K562 (cell line): ENCODE data around the gene CD55. TPM values are rescaled to one million over a fixed set of nuclear protein-coding genes. Genes with fewer than 3 reads are reported as not detected.

Experiments used
- ARID1B ChIP-seq: fragments of 450-650 bp; IDR thresholded peaks from 2 replicates; pipeline ENCODE4 v1.6.1; 2016; ENCODE audit warnings: antibody characterized with exemption, mild to moderate bottlenecking, inconsistent platforms
- ARNT ChIP-seq, 2 experiments: fragments of 450-650 bp; IDR thresholded peaks; 2 replicates each; pipeline ENCODE4 v1.6.1; 2016; ENCODE audit warnings: mild to moderate bottlenecking in 1 of 2
- BRF1 ChIP-seq: IDR thresholded peaks from 3 replicates; pipeline ENCODE4 v1.6.1; 2011; ENCODE audit warnings: borderline replicate concordance, mild to moderate bottlenecking; ENCODE audit not compliant: insufficient read length; ENCODE audit errors: extremely low read depth
- EP300 ChIP-seq: IDR thresholded peaks from 2 replicates; pipeline ENCODE4 v1.6.1; 2012; ENCODE audit warnings: low read length, improper control_type of control experiment
- EWSR1 ChIP-seq: fragments of 450-650 bp; IDR thresholded peaks from 2 replicates; pipeline ENCODE4 v1.6.1; 2018; ENCODE audit warnings: borderline replicate concordance, mild to moderate bottlenecking, low read depth, moderate library complexity; ENCODE audit not compliant: partially characterized antibody
- FIP1L1 ChIP-seq: fragments of 200-400 bp; formaldehyde crosslinking; IDR thresholded peaks from 2 replicates; pipeline ENCODE4 v1.6.1; 2018; ENCODE audit warnings: mild to moderate bottlenecking, low read depth, low read length; ENCODE audit not compliant: poor library complexity, severe bottlenecking
- GTF2E2 ChIP-seq: fragments of 200-800 bp; sonication (Bioruptor generic); IDR thresholded peaks from 2 replicates; pipeline ENCODE4 v1.6.1; 2016; ENCODE audit warnings: missing genetic modification characterization, missing compliant biosample characterization
- MAZ ChIP-seq, 2 experiments: fragments of 450-650 bp in 1 of 2; sonication (generic) in 1 of 2; formaldehyde crosslinking; IDR thresholded peaks in 1 of 2; conservative IDR thresholded peaks in 1 of 2; 2 replicates each; pipeline versions ENCODE4 v1.4.0 to v1.5.0; 2020; ENCODE audit warnings: mild to moderate bottlenecking in 1 of 2, missing genetic modification reagents in 1 of 2
- MEF2D ChIP-seq: conservative IDR thresholded peaks from 2 replicates; pipeline ENCODE4 v1.6.1; 2016; ENCODE audit warnings: low read depth, missing genetic modification characterization, missing compliant biosample characterization
- NEUROD1 ChIP-seq: fragments of 150-350 bp; IDR thresholded peaks from 2 replicates; pipeline ENCODE4 v1.6.1; 2014; ENCODE audit warnings: borderline replicate concordance, low read length, low read depth; ENCODE audit not compliant: partially characterized antibody
- NFXL1 ChIP-seq: fragments of 450-650 bp; formaldehyde crosslinking; IDR thresholded peaks from 2 replicates; pipeline ENCODE4 v1.4.0; 2021; ENCODE audit warnings: mild to moderate bottlenecking
- NR3C1 ChIP-seq: sonication (generic); formaldehyde crosslinking; IDR thresholded peaks from 2 replicates; pipeline ENCODE4 v1.8.1; 2022; ENCODE audit warnings: missing genetic modification reagents
- PHF21A ChIP-seq: fragments of 450-650 bp; IDR thresholded peaks from 2 replicates; pipeline ENCODE4 v1.6.1; 2017; ENCODE audit warnings: low read depth, borderline replicate concordance
- RAD21 ChIP-seq, 2 experiments: fragments of 250-450 bp in 1 of 2; fragments of 450-650 bp in 1 of 2; sonication (Bioruptor Pico) in 1 of 2; formaldehyde crosslinking in 1 of 2; IDR thresholded peaks in 1 of 2; conservative IDR thresholded peaks in 1 of 2; 2 replicates each; pipeline versions ENCODE4 v1.4.0 to v1.8.0; 2020 to 2022; ENCODE audit warnings: mild to moderate bottlenecking in 2 of 2, moderate library complexity in 1 of 2
- SMAD1 ChIP-seq: fragments of 150-350 bp; IDR thresholded peaks from 2 replicates; pipeline ENCODE4 v1.6.1; 2014; ENCODE audit warnings: low read length, low read depth; ENCODE audit not compliant: partially characterized antibody
- STAT6 ChIP-seq: sonication (generic); formaldehyde crosslinking; IDR thresholded peaks from 2 replicates; pipeline ENCODE4 v1.8.1; 2023; ENCODE audit warnings: mild to moderate bottlenecking, missing genetic modification reagents
- TFE3 ChIP-seq: fragments of 450-650 bp; formaldehyde crosslinking; IDR thresholded peaks from 2 replicates; pipeline ENCODE4 v1.4.0; 2020; ENCODE audit warnings: mild to moderate bottlenecking, mixed read lengths
- USF1 ChIP-seq: sonication (generic); formaldehyde crosslinking; IDR thresholded peaks from 2 replicates; pipeline ENCODE4 v1.9.0; 2022; ENCODE audit warnings: mild to moderate bottlenecking, missing genetic modification reagents
- XRCC4 ChIP-seq: IDR thresholded peaks from one replicate; pipeline ENCODE4 v1.6.1; 2011; ENCODE audit not compliant: insufficient read depth, insufficient read length; ENCODE audit errors: extremely low read depth
- ZBTB8A ChIP-seq: fragments of 450-650 bp; IDR thresholded peaks from 2 replicates; pipeline ENCODE4 v1.6.1; 2018; ENCODE audit warnings: mild to moderate bottlenecking, moderate library complexity; ENCODE audit not compliant: partially characterized antibody
- ZFP30 ChIP-seq: fragments of 250-450 bp; sonication (Bioruptor Pico); IDR thresholded peaks from 2 replicates; pipeline ENCODE4 v1.8.0; 2022; ENCODE audit warnings: moderate library complexity, mild to moderate bottlenecking, inconsistent platforms, borderline replicate concordance
- ZFX ChIP-seq: sonication (generic); formaldehyde crosslinking; IDR thresholded peaks from 2 replicates; pipeline ENCODE4 v1.8.0; 2022; ENCODE audit warnings: mild to moderate bottlenecking, missing genetic modification reagents, moderate library complexity
- ZNF12 ChIP-seq: sonication (generic); formaldehyde crosslinking; IDR thresholded peaks from 2 replicates; pipeline ENCODE4 v1.4.0; 2020; ENCODE audit warnings: mild to moderate bottlenecking, missing genetic modification reagents
- ZNF212 ChIP-seq: fragments of 450-650 bp; formaldehyde crosslinking; IDR thresholded peaks from 2 replicates; pipeline ENCODE4 v1.4.0; 2020; ENCODE audit warnings: mild to moderate bottlenecking
- ZNF778 ChIP-seq: fragments of 450-650 bp; formaldehyde crosslinking; IDR thresholded peaks from 2 replicates; pipeline ENCODE4 v1.4.0; 2020; ENCODE audit warnings: mild to moderate bottlenecking, moderate library complexity
- polyA plus RNA-seq, 8 experiments: library from polyadenylated mRNA; depleted of rRNA in 4 of 8; stranded (reverse) in 5 of 8; unstranded in 3 of 8; fragments of >200 nt; fragmentation: Nextera tagmentation in 2 of 8; fragmentation: Illumina TruSeq in 1 of 8; extraction: Ambion mirVana in 2 of 8; extraction: Trizol in 1 of 8; gene quantifications; 2 replicates each; pipeline versions ENCODE4 v1.2.1 to v1.2.3, GENCODE V29; 2011 to 2014; ENCODE audit warnings: inconsistent platforms in 1 of 8, missing spikeins in 1 of 8
- total RNA-seq, 7 experiments: library from RNA; depleted of rRNA in 6 of 7; stranded (reverse); fragments of >200 nt in 6 of 7; fragmentation: Illumina TruSeq in 2 of 7; extraction: Trizol in 2 of 7; gene quantifications; 2 replicates each; pipeline versions ENCODE4 v1.2.1 to v1.2.3, GENCODE V29; 2011 to 2021; ENCODE audit warnings: low replicate concordance in 1 of 7

The CD55 gene
- total and polyA plus RNA-seq, 9 of the 15 experiments (the other 6 are each of a cell fraction or from before 2014, with no cell fraction given): 17.7 to 150 (median 97.0) TPM

GRCh38 chr1:207309745-207310273 is 11.7 kb upstream of the CD55 start (continued):
- TF ChIP-seq ZFP30 (CRISPR knock-in tag) (no peak), NR3C1 (CRISPR knock-in tag) (no peak), STAT6 (CRISPR knock-in tag) (no peak), SMAD1 (no peak), NEUROD1 (peak; percentile 35), MAZ (CRISPR knock-in tag; conservative IDR thresholded peaks at IDR 0.05 in 1 of 2, IDR thresholded peaks at IDR 0.05 in 1 of 2) (no peak), MEF2D (tag) (peak; percentile 73), ZNF212 (no peak), ZNF778 (CRISPR knock-in tag) (no peak), PHF21A (no peak; the same call in 1 of the 2 replicates), FIP1L1 (no peak), EP300 (peak; percentile 98), RAD21 (CRISPR knock-in tag; conservative IDR thresholded peaks at IDR 0.05 in 1 of 2, IDR thresholded peaks at IDR 0.05 in 1 of 2) (no peak), ZNF12 (CRISPR knock-in tag) (no peak), ARNT (IDR thresholded peaks at IDR 0.05) (peak in 1 of 2 experiments; percentile 76; a peak in 2 of 4 replicates), ZBTB8A (no peak), ARID1B (peak; percentile 89), BRF1 (no peak), ZFX (CRISPR knock-in tag) (0 out of 2 replicates have a peak, but pooled peaks have one; percentile 45), TFE3 (CRISPR knock-in tag) (no peak), EWSR1 (no peak), NFXL1 (no peak), GTF2E2 (no peak), XRCC4 (no peak), USF1 (CRISPR knock-in tag) (no peak)
